Limb (tissue), 2 donors: Measurements from ENCODE around the gene OSBP2.

Experiments
- DNase-seq, 2 donors: peaks; one replicate each; pipeline ENCODE4 v3.0.0-alpha.2; 2016; ENCODE audit errors: extremely low spot score in 2 of 2

Gene OSBP2

DNA sequence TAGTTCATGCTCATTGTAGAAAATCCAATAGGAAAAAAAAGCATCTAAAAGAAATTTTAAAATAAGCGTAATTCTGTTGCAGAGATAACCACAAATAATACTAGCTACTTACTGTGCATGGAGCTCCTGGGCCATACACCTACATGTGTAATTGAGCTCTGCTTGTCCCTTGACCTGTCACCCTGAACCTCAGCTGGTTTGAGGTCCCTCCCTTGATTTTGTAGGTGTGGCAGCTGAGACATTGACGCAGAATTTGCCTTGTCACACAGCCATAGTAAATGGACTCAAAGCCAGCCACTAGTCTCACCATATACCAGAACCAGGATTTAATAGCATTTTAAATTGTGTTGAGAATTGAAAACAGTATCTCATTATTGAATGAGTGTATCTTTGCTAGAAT lies 138.6 kb downstream of the OSBP2 start:
- no peak for DNase-seq

DNA sequence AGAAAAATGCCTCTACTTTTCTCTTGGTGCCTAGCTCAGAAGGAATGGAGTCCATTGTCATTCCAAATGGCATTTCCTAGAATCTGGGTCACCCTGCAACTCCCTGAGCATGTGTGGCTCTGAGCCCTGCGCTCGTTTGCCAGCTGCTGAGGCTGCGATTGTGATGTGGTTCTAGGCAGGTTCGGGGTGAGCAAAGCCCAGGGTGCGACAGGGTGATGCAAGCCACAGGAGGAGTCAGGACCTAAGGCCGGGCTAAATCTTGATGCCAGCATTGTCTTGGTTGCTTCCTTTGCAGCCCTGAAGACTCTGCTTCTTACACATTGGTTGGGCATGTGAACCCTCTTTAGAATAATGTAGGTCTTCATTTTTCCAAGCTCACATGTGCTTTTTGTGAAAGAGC lies 142.9 kb downstream of the OSBP2 start:
- no peak for DNase-seq

DNA sequence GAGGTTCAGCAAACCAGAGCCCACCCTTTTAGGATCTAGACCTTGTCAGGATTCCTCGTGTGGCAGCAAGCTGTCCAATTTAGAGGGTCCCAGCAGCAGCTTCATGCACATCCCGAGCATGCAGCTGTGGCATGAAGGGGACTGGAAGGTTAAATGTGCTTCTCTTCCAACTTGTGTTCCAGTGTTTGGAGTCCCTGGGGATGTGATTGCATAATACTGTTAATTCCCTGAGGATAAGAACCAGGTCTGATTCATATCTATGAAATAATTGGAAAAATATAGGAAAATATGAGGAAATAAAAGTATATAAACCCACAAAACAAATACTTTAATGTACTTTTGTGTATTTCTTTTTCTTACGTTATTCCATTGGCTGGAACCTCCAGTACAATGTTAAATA lies 143.4 kb downstream of the OSBP2 start:
- no peak for DNase-seq

DNA sequence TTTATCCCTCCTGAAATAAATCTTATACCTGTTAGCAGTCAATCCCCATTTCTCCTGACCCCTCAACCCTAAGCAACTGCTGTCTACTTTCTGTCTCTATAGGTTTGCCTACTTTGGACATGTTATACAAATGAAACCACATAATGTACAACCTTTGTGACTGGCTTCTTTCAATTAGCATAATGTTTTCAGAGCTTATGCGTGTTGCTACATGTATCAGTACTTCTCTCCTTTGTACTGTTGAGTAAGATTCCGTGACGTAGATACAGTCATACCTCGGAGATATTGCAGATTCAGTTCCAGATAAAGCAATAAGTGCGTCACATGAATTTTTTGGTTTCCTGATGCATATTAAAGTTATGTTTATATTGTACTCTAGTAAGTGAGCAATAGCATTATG lies 146.6 kb downstream of the OSBP2 start:
- no peak for DNase-seq

DNA sequence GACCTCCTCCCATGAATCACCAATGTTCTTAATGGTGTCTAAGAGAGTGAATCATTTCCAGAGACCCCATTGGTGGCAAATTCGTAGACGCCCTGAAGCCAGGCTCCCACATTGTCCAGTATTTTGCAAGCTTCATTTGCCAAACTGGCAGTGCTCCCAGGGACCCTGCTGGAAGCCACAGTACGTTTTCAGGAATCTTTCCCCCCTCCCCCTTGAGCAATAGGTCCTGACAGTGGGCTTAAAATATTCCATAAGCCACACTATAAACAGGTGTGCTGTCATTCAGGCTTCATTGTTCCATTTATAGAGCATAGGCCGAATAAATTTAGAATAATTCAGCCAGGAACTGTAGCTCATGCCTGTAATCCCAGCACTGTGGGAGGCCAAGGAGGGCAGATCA lies 148.6 kb downstream of the OSBP2 start:
- no peak for DNase-seq

DNA sequence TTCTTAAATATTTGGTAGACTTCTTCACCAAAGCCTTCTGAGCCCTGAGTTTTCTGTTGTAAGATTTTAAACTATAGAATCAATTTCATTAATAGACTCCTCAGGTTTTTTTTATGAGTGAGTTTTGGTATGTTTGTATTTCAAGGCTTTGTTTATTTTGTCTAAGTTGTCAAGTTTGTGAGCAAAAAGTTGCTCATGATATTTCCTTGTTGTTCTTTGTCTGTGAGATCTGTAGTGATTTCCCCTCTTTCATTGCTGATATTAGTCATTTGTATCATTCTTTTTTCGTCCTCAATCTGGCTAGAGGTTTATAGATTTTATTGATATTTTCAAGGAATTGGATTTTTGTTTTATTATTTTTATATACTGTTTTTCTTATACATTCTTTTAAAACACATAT lies 152.9 kb downstream of the OSBP2 start:
- no peak for DNase-seq

DNA sequence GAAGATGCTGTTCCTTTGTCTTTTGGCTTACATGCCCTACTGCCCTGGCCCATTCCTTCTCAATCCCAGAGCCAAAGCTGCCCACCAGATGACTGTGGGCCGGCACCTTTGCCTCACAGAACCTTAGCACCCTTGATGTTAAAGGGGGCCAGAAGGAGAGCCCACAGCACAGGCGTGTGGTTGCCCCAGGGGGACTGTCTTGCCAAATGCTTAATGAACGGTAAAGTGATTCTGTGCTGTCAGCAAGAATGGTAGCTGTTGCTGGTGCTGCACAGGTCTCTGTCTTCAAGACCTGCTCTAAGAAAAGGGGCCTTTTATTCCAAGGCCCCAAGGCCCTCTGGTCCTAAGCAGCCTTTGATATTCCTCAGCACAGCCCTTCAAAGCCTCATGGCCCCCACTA lies 160.6 kb downstream of the OSBP2 start:
- no peak for DNase-seq

DNA sequence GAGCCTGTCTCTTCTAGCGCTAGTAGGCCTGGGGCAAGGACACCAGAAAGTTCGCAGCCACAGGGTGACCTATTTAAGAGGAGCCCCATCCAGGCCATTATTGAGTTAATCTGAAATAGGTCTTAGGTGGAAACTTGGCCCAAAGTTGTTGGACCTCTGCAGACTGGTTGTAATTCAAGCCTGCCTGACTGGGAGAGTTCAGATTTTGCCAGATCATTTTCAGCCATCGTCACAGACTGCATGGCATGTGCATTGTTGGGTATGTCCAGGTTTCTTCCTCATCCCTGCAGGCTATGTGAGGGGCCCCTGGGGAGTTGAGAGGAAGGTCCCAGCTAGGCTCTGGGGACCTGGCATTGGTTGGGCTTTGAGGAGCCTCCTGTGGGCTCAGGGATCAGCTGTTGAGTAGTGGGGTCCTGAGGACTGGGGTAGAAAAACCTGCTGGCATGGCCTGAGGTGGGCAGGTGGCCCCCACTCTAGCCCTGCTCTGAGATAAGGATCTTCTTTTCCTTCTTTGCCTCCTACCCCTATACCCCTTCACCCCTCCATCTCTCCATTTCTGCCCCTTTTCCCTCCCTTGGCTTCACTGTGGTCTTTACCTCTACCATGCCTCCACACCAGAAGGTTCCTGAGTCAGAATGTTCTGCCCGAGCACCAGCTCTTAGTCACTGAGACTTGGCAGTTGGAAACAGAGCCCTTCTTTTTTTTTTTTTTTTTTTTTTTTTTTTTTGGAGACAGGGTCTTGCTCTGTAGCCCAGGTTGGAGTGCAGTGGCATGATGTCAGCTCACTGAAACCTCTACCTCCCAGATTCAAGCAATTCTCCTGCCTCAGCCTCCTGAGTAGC lies 161.2 kb downstream of the OSBP2 start:
- DNase-seq = no peak

DNA sequence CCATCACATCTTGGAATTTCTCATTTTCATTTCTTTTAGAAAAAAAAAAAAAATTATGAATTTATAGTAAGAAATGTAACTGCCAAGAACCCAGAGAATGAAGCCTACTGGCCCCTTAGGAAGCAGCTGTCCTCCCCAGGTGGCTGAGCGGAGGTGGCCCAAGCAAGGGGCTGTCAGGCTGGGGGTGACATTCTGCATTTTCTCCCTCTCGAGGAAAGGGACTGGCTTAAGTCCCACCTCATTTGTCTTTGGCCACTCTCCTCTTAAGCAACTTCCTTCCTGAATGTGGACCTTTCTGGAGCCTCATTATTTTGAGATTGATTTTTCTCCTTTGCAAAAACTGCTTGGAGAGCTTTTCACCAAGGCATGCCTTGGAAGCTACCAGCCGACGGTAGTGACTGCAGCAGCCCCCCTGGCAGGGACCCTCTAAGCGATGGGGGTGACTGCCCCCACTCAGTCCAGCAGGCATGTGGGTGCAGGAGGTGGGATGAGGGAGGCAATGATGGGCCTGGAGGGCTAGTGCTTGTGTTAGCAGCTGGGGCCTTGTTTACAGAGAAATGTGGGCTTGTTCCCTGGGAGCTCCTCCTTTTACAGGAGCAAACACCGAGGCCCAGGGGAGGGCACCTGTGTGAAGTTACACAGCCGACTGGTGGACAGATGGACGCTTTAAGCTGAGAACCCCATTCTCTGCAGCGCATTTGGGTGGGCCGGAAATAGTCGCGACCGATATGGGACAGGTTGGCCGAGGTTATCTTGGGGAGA lies 162.2 kb downstream of the OSBP2 start:
- DNase-seq = no peak

DNA sequence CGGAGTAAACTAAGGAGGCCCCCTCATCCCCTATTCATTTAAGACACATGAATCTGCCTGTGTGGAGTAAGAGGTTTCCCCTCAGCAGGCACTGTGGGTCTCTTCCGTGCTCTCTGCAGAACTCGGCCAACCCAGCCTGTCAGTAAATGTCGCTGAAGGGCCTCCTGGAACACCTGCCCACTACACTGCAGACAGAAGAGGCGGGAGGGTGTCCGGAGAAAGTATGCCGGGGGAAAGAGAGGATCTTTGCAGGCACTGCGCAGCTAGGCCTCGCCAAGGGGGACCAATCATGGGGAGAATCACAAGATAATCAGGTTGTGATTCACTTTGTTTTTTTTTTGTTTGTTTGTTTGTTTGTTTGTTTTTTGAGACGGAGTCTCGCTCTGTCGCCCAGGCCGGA lies 163.1 kb downstream of the OSBP2 start:
- no peak for DNase-seq

DNA sequence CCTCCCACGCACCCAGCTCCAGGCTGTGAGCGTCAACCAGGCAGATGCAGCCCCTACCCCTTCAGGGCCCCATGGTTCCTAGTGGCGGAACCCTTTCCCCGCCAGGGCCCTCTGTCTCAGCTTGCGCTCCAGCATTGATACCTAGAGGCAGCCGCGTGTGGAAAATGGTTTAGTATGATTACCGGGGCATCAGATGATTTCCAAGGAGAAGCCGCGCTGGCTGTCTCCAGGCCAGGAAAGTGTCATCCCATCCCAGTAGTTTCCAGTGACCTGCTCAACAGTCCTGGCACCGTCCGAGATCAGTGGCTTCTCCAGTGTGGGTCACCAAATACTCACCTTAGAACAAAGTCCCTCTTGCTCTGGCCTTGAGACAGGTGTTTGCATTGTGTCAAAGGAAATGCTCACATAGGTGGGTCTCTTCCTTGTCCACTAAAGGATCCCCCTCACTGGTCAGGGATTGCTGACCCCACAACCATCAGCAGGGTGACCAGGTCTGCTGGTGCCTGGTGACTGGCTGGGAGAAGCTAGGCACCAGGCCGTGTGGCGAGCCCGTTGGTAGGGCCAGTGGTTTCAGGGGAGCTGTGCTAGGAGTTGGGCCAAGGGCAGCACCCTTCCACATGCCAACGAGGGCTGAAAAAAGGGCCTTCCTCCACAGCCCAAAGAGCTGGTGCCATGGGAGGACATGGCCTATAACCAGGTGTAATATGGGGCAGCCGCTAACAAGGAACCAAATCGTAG lies 164.5 kb downstream of the OSBP2 start:
- DNase-seq = no peak

DNA sequence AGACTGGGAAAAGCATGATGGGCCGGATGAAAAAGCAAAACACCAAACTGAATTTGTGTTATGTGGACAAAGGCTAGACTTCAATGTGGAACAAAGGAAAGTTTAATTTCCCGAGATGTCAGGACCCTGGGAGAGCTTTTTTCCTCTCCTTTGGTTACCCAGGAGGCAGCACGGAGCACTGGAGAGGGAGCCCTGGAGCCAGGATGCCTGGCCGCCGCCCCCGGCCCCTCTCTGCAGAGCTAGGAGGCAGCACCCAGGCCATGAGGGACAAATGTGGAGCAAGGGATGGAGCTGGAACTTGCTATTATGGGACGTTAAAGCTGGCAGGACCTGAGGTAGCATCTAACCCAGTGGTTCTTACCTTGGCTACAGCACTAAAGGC lies 165.0 kb downstream of the OSBP2 start:
- DNase-seq = no peak

DNA sequence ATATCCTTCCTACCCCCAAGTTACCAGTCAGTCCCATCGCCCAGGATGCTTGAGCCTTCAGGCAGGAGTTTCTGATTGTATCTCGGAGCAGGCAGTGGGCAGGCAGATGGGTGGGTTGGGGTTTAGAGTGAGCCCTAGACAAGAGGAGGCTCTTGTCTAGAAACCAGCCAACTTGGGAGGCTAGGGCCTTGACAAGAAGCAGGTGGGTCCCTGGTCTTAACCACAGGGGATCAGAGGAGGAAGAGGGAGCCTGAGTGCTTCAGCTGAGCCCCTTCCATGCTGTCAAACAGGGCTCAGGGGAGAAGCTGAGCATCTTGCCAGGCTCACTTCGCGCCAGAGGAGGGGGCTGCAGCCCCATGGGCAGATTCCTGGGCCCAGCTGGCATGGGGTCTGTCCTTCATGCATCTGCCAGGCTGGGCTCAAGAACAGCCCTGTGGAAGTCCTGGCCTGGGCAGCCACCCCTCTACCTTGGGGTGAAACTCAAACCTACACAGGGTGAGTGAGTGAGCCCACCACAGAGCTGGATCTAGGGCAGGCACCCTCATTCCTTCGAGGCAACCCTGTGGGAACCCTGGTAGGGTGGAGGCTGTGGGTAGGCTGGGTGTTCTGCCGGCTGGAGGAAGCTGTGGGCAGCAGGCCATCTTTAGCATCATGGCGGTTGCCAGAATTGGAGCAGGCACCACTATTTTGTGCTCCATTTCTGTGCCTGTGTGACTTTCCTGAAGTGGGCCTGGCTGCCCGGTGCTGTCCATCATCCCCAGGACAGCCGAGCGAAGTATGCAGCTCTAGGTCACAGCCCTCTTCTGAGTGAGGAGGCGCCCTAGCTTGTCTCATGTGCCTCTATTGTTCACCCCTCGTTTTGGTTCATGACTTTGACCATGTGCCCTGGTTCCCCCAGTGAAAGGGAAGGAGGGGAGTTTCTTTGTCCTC lies 165.8 kb downstream of the OSBP2 start:
- no peak for DNase-seq

DNA sequence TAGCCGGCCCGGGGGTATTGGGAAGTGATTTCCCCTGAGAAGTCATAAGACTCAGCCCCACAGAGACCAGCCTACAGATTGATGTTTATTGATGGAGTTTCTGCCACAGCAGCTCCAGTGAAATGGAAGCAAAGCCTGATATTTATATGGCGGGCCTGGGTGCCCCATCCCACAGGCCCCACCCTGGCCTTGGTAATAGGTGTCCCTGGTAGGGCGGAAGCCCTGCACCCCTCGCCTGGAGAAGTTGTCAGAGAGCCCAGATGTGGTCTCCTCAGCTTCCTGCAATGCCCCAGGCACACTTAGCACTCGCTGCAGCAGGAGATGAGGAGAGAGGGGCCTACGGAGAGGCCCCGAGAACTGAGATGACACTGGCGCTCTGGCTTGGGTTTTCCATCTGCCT lies 166.5 kb downstream of the OSBP2 start:
- DNase-seq = no peak

DNA sequence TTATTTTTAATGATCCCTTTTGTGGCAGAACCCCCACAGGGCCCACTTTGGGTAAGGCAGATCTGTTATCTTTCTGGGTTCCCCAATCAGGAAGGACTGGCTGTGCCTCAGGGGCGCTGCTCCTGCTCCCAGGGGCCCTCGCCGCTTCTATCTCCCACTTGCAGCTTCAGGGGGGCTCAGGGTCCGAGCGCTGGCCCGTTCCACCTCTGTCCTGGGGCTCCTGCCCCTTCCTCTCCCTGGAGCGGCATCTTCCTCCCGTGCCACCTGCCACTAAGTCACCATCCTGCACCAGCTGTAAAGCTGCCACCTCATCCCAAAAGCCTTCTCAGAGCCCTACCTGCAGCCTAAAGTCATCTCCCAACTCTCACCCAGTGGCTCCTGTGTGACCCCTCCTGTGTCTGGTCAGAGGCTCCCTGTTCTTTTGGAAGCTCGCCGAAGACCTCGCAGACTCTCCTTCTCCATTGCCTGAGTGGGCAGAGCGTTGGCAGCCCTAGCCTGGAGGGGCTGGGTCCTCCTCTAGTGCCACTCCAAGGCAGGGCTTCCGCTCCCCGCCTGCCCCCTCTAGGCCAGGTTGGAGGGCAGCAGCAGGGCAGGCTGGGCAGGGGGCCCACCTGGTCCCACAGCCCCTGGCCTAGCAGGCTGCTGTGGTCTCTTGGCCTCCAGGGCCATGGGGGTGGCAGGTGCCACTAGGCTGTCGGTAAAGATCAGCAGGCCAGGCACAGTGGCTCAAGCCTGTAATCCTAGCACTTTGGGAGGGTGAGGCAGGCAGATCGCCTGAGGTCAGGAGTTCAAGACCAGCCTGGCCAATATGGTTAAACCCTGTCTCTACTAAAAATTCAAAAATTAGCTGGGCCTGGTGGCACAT lies 167.2 kb downstream of the OSBP2 start:
- no peak for DNase-seq

DNA sequence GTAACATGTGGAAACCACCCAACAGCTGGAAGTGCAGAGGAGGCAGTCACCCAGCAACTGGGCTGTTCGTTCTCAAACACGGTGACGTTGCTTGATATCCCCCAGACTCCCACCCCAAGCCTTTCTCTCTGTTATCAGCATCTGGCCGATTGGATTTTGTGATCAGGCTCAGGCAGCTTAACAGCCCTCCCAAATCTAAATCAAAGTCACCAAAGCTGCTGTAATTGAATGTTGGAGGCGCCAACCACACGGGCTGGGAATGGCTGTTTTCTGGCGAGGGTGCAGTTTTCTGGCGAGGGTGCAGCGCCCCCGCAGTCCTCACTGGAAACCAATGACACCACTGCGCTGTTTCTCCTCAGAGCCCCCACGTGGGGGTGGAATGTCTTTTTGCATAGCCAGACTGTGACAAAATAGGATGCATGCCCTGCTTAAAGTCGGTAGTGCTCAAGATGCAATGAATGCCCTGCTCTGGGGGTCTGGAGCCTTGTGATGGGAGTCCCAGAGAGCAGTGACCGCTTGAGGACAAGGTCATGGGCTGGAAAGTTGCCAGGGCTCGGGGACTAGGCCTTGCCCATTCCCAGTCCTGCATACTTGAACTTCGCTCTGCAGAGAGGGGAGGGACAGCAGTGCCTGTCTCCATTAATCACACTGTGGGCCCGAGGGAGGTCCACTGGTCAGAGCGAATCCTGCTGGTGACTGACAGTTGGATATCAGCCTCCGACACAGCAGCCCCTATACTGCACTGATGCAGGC lies 168.6 kb downstream of the OSBP2 start:
- DNase-seq = no peak

DNA sequence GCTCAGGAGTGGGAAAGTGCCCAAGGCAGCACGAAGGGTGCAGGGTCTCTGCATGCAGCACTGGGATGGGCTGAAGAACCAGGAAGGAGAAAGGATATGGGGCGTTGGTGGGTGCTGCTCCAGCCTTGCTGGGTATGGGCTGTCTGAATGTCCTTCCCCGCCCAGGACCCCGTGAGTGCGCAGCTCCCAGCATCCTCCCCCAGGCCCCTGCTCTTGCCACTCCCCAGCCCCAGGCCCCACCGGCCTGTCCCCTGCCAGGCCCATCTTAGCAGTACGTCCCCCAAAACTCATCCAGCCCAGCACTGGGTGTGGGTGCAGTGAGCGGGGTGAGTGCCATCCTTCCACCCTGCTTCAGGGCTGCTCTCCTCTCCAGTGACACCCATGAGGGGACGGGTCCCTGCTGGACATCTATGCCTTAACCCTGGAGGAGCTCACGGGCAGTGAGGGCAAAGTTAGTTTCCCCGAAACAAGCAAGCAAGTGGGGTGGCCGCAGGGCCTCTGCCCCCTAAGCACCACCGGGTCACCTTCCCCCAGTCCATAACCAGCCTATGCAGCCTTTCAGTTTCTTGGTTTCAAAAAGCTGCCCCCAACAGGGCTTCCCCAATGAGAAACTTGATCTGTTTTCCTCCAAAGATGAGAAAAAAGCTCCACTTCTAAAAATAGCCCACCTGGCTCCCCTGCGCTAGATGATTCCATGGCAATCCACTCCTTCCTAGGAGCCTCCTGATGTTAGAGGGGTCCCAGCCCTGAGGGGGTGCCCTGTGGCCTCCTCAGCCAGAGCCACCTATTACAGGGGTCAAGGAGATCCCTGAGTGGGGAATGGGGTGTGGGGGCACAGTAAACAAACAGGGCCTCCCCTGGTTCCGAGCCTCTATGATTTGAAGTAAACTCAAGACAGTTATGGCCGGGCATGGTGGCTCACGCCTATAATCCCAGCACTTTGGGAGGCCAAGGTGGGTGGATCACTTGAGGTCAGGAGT lies 170.1 kb downstream of the OSBP2 start:
- DNase-seq = no peak

DNA sequence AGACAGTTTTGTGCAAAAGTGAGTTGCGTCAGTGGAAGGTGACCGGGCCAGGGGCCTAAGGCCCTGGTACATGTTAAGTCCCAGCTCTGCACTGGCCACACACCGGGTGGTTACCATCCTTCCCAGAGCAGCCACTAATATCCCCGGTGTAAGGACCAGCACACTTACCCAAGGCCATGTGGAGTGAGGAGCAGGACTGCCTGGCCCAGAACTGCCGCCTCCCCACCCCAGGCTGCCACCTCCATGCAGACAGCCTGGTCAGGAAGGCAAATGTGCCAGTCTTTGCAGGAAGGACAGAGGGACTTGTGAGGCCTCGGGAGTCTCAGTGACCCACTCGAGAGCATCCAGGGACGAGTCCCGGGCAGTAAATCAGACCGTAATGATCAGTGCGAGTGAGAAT lies 171.0 kb downstream of the OSBP2 start:
- DNase-seq = no peak
